HepG2 (cell line): ENCODE results near the gene NRL. TPM values are rescaled to one million over a fixed set of nuclear protein-coding genes. Genes with fewer than 3 reads are reported as not detected.
A peak's percentile ranks its signal among the peaks of the same experiment; 100 is the strongest.

ENCODE experiments used
- BRD4 ChIP-seq: sonication (generic); formaldehyde crosslinking; IDR thresholded peaks from 2 replicates; pipeline ENCODE4 v1.4.0; 2020; ENCODE audit warnings: missing genetic modification reagents
- BRF2 ChIP-seq: sonication (generic); formaldehyde crosslinking; IDR thresholded peaks from 2 replicates; pipeline ENCODE4 v1.8.1; 2022; ENCODE audit warnings: mild to moderate bottlenecking, missing genetic modification reagents
- IRX3 ChIP-seq: sonication (generic); formaldehyde crosslinking; IDR thresholded peaks from 2 replicates; pipeline ENCODE4 v1.8.1; 2023; ENCODE audit warnings: mild to moderate bottlenecking, low read depth, missing genetic modification reagents, borderline replicate concordance
- LBX2 ChIP-seq: sonication (generic); formaldehyde crosslinking; IDR thresholded peaks from 2 replicates; pipeline ENCODE4 v1.5.0; 2020; ENCODE audit warnings: missing genetic modification reagents, mild to moderate bottlenecking, borderline replicate concordance
- MXD4 ChIP-seq: IDR thresholded peaks from 2 replicates; pipeline ENCODE4 v1.6.1; 2016; ENCODE audit warnings: mild to moderate bottlenecking, missing biosample characterization, missing genetic modification reagents
- NFKB2 ChIP-seq: sonication (generic); formaldehyde crosslinking; IDR thresholded peaks from 2 replicates; pipeline ENCODE4 v1.4.0; 2020; ENCODE audit warnings: missing genetic modification reagents, borderline replicate concordance
- PHF5A ChIP-seq: IDR thresholded peaks from one replicate; pipeline ENCODE4 v1.6.1; 2018; ENCODE audit warnings: low read depth, missing genetic modification reagents; ENCODE audit not compliant: unreplicated experiment
- SKI ChIP-seq: fragments of 450-650 bp; IDR thresholded peaks from one replicate; pipeline ENCODE4 v1.6.1; 2018; ENCODE audit warnings: mild to moderate bottlenecking; ENCODE audit not compliant: partially characterized antibody
- TRIM24 ChIP-seq: sonication (generic); formaldehyde crosslinking; IDR thresholded peaks from 2 replicates; pipeline ENCODE4 v1.8.0; 2022; ENCODE audit warnings: mild to moderate bottlenecking, missing genetic modification reagents
- ZBTB43 ChIP-seq: sonication (generic); formaldehyde crosslinking; conservative IDR thresholded peaks from 2 replicates; pipeline ENCODE4 v1.4.0; 2020; ENCODE audit warnings: missing genetic modification reagents
- ZFP36L2 ChIP-seq: sonication (generic); formaldehyde crosslinking; IDR thresholded peaks from 2 replicates; pipeline ENCODE4 v1.4.0; 2020; ENCODE audit warnings: missing genetic modification reagents
- ZNF276 ChIP-seq: sonication (generic); formaldehyde crosslinking; IDR thresholded peaks from 2 replicates; pipeline ENCODE4 v1.4.0; 2020; ENCODE audit warnings: mild to moderate bottlenecking, low read depth, missing genetic modification reagents
- ZNF382 ChIP-seq: sonication (generic); formaldehyde crosslinking; IDR thresholded peaks from 2 replicates; pipeline ENCODE4 v1.5.0; 2020; ENCODE audit warnings: missing genetic modification reagents, mild to moderate bottlenecking, borderline replicate concordance
- ZNF512 ChIP-seq: sonication (generic); formaldehyde crosslinking; IDR thresholded peaks from 2 replicates; pipeline ENCODE4 v1.4.0; 2020; ENCODE audit warnings: mild to moderate bottlenecking, missing genetic modification reagents
- ZNF749 ChIP-seq: sonication (generic); formaldehyde crosslinking; IDR thresholded peaks from 2 replicates; pipeline ENCODE4 v1.8.0; 2022; ENCODE audit warnings: mild to moderate bottlenecking, missing genetic modification reagents, moderate library complexity, borderline replicate concordance
- ZNF766 ChIP-seq: sonication (generic); formaldehyde crosslinking; IDR thresholded peaks from 2 replicates; pipeline ENCODE4 v1.5.0; 2020; ENCODE audit warnings: missing genetic modification reagents, borderline replicate concordance
- ZXDC ChIP-seq: sonication (generic); formaldehyde crosslinking; IDR thresholded peaks from 2 replicates; pipeline ENCODE4 v1.5.0; 2020; ENCODE audit warnings: mild to moderate bottlenecking, missing genetic modification reagents
- polyA plus RNA-seq, 8 experiments: library from polyadenylated mRNA; depleted of rRNA in 3 of 8; stranded (reverse) in 7 of 8; unstranded in 1 of 8; fragments of >200 nt; fragmentation: Illumina TruSeq in 4 of 8; extraction: Trizol in 4 of 8; gene quantifications; 2 replicates each; pipeline versions ENCODE4 v1.2.1 to v1.2.3, GENCODE V29; 2011 to 2016; ENCODE audit warnings: low read depth in 4 of 8, missing spikeins in 1 of 8, mixed read lengths in 1 of 8; ENCODE audit not compliant: insufficient read depth in 1 of 8
- total RNA-seq, 5 experiments: library from RNA; depleted of rRNA; stranded (reverse); fragments of >200 nt; fragmentation: Illumina TruSeq; extraction: Trizol; gene quantifications; 2 replicates each; pipeline ENCODE4 v1.2.3, GENCODE V29; 2016; ENCODE audit warnings: low read depth in 1 of 5

NRL gene
- total and polyA plus RNA-seq, 2 of the 13 experiments (the other 11 are each of a cell fraction or from before 2014, with no cell fraction given) = 2.5 to 4.7 TPM

- TF ChIP-seq BRD4 (CRISPR knock-in tag) = peak; percentile 60; the same call in 1 of the 2 replicates
- no peak for TF ChIP-seq SKI
- peak; percentile 84; the same call in 1 of the 2 replicates for TF ChIP-seq ZFP36L2 (CRISPR knock-in tag)
- TF ChIP-seq TRIM24 (CRISPR knock-in tag) = no peak
- peak; percentile 90 for TF ChIP-seq ZNF749 (CRISPR knock-in tag)
- peak; percentile 74; the same call in 1 of the 2 replicates for TF ChIP-seq IRX3 (CRISPR knock-in tag)
- TF ChIP-seq LBX2 = peak; percentile 87
- peak; percentile 64; the same call in 1 of the 2 replicates for TF ChIP-seq ZNF766 (CRISPR knock-in tag)
- no peak for TF ChIP-seq ZXDC (CRISPR knock-in tag)
- TF ChIP-seq PHF5A = no peak
- no peak for TF ChIP-seq ZNF382 (CRISPR knock-in tag)
- peak; percentile 73; the same call in 1 of the 2 replicates for TF ChIP-seq MXD4 (CRISPR knock-in tag)
- peak; percentile 57; the same call in 1 of the 2 replicates for TF ChIP-seq ZBTB43 (CRISPR knock-in tag)
- 0 out of 2 replicates have a peak, but pooled peaks have one; percentile 20 for TF ChIP-seq ZNF276 (CRISPR knock-in tag)
- TF ChIP-seq ZNF512 (CRISPR knock-in tag) = peak; percentile 39; the same call in 1 of the 2 replicates
- TF ChIP-seq BRF2 (CRISPR knock-in tag) = no peak; the same call in 1 of the 2 replicates
- peak; percentile 91 for TF ChIP-seq NFKB2 (CRISPR knock-in tag)
These were observed 62.7 kb downstream of the NRL start, which contains the start of gene CARMIL3 (continued) for GRCh38 chr14:24051789-24052655.
